Ishikawa (cell line): ENCODE data around the gene FOXP2.

ENCODE experiments used
- MAX ChIP-seq: IDR thresholded peaks from 2 replicates; pipeline ENCODE4 v1.6.1; 2012
- NFIC ChIP-seq: IDR thresholded peaks from 2 replicates; pipeline ENCODE4 v1.6.1; 2012
- TAF1 ChIP-seq: IDR thresholded peaks from 2 replicates; pipeline ENCODE4 v1.6.1; 2012; ENCODE audit warnings: low read depth, mild to moderate bottlenecking
- USF1 ChIP-seq: IDR thresholded peaks from 2 replicates; pipeline ENCODE4 v1.6.1; 2012

GRCh38 chr7:114422507-114423501, 8.2 kb downstream of the FOXP2 start:
- TF ChIP-seq MAX (no peak), USF1 (no peak), TAF1 (no peak), NFIC (no peak)
